Inflammatory macrophage treated with lipopolysaccharide for 4 hours (primary cell): ENCODE results near the gene LRCH3.

Source experiments
- DNase-seq: peaks from one replicate; pipeline ENCODE4 v3.0.0-alpha.2; 2020

Gene LRCH3

DNA sequence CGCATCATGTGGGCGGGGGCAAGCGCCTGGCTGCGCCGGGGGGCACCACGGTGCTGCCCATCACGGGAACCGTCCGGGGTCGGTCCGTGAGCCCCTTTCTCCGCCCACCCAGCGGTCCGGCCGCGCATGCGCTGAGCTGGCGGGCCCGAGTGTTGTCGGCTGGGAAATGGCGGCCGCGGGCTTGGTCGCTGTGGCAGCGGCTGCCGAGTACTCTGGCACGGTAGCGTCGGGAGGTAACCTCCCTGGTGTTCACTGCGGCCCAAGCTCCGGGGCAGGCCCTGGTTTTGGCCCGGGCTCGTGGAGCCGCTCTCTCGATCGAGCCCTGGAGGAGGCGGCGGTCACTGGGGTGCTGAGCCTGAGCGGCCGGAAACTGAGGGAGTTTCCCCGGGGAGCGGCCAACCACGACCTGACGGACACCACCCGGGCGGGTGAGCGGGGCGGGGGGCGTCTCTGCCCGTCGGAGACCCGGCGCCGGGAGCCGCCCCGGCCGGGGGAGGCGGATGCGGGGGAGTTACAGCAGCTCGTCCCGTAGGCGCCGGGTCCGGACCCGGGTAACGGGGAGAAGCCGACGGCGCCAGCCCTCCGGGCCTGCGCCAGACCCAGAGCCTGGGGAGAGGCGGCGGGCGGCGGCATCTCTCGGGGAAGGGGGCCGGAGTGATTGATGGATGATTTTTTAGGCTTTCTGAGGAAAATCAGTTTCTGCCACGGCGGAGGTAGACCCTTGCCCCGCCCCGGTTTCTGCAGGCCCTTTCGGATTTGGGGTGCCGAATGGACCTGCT, at the start of gene LRCH3:
LRCH3 (plus strand) TSS at position 142 of the 779 bp plus-strand sequence; CDS start at position 167, 25 bp downstream.
- DNase-seq = peak; percentile 75

DNA sequence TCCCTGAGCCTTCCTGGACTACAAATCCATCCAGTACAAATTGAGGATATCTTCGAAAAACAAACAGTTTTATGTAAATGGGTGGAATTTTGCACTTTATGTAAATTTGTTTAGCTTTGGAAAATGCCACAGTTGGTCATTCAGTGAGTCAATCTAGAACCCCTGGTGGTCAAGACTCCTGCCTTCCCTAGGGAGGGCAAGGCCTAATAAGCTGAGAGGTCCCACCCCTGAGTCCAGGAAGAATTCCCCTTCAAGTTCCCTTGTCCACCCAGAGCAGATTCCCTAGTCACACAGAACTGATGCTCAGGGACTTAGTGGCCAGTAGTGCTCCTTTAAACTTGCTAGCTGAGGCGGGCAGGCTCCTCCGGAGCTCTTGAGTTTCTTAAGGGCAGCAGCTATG, 48.3 kb upstream of the LRCH3 start:
- no peak for DNase-seq

DNA sequence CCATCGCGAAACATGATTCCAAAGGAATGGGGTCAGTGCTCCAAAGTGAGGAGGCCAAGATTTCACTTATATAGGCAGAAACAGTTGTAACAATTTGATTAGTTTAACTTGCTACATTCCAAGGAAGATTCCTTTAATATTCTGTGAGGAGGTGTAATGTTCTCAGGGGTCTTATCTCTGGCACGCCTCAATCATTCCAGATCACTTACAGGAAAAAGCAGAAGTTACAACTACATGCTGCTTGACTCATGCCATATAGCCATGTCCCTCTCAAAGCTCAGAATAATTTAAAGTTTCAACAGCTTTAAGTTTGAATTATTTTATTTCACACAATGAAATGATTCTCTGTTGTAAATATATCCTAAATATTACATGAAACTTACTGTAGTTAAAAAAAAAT, 44.8 kb upstream of the LRCH3 start:
- DNase-seq = peak; percentile 27

DNA sequence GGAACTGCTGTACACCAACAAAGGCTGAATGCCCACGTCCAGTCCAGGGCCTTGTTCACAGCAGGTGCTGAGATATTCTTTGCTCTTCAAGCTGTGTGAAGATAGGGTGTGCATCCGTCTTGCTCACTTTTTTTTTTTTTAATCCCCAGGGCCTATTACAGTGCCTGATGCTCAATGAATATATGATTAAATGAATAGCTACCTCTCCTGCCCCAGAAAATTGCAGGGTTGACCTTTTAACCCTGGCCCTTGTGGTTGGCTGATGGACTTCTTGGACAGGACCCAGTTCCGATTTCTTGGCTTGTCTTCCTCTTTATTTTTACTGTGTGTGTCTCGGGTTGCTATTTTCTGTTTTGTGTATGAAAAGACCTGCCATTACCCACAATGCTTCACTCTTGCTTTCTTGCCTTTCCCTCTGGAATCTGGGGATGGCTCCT, 44.2 kb upstream of the LRCH3 start:
- peak; percentile 84 for DNase-seq

DNA sequence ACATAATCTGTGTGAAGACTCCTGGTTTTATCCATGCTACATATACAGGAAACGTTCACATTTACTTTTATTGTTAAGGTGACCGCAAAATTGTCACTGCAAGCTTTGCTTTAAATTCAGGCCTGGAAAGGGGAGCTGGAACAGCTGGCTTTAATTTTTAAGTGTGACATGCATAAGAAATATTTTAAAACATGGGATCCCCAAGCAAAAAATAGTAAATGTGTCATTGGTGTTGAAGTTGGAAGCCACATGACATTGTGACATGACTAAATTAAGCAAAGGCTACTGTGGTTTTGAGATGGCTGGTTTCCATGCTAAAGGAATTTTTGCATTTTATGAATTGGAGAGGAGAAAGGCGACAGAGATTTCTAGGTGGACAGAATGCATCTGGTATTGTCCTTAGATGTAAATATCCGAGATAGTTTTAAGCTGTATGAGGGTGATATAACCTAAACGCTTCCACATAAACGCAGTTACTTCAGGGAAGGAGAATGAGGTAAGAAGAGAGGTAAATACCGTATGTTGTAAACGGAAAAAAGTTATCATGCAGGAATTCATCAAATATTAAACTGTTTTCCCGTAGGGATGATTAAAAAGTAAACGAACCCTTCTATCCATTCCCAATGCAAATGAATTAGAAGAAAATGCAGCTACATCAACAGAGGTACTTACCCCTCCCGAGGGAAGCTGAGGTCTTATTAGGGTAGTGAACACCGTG, 42.3 kb upstream of the LRCH3 start:
- peak; percentile 65 for DNase-seq

DNA sequence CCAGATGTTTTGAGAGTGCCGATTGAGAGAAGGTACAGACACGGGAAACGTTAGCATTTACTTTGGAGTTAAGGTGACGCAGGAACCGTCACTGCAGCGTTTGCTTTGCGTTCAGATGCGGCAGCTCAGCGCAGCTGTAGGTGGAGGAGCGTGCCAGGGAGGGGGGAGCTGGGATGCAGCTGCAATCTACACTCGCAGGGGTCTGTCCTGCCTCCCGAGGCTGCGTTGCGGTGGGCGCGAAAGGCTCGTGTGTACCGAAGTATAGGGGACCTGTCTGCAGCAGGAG, 41.8 kb upstream of the LRCH3 start:
- peak; percentile 30 for DNase-seq

DNA sequence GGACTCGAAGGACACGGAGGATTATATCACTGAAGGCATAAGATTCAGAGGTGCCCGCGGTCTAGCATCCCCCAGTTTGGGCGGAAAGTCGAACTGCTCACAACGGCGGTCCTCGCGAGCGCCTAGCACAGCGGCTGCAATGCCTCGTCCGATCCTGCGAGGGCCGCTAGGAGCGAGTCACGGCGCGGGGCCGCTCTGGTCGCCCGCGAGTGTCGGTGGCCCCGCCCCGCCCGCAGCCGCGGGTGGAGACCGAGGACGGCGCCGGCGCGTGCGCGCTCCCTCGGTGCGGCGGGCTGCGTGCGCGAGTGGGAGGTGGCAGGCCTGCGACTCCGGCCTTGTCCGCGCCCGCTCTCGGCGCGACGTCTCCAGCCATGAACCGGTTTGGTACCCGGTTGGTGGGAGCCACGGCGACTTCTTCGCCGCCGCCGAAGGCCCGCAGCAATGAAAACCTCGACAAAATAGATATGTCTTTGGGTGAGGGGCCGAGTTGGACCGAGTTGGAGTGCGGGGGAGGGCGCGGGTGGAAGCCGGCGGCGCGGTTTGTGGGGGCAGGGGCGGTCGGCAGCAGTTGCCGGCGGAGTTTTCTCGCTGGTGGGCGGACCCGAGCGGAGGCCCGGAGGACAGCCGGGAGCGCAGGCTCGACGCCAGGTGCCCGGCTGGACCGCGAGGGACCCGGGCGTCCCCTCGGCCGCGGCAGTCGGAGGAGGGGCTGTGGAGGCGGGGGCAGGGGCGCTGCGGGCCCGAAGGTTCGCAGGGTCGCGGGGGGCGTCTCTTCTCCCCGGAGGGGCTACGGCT, 41.3 kb upstream of the LRCH3 start, which contains the start of gene FYTTD1:
FYTTD1 (plus strand) TSS at position 283 of the 795 bp plus-strand sequence; CDS start at position 372, 89 bp downstream.
- peak; percentile 95 for DNase-seq

DNA sequence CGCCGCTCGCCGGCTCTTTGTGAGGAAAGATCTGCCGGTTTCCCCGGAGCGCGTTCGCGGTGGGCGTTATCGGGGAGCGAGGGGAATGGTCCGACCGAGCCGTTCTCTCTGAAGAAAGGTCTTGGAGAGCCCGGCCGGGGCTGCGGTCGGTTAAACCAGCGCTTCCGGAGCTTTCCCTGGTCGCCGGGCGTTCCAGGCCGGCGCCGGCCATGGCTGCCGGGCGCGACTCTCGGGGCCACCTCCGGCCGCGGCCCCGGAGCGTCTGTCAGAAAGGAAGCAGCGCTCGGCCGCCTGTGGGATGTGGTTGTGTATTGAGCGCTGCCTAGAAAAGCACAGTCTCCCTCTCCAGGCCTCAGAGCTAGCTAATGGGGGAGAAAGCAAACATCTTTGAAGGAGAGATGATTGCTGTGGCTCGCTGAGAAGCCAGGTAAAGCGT, 40.6 kb upstream of the LRCH3 start:
- DNase-seq = peak; percentile 78

DNA sequence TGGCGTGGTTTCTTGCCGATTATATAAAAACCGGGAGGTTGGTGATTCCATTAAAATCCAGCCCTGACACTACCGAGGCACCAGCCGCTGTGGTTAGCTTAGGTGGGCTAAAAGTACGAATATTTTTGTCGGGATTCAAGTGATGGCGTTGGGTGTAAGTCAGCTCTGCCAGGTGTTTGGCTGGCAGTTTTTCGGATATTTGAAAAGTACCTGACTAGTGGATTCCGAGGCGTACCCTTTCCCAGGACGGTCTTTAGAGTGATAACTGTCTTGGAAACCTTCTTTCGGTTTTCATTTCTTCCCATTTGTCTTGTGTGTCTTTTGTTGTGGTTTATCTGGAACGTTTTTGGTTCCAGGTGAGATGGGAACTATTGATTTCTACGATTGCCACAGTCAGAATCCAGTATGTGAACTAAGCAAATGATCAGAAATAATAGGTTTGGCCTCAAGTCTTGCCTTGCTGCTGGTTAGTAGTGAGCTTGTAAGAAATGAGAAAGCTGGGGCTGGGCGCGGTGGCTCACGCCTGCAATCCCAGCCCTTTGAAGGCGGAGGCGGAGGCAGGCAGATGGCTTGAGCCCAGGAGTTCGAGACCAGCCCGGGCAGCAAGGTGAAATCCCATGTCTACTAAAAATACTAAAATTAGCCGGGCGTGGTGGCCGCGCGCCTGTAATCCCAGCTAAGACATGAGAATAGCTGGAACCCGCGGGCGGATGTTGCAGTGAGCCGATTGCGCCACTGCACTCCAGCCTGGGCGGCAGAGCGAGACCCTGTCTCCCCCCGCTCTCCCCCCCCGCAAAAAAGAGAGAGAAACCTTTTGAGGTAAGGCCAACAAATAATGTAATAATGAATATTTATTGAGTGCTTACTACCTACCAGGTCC, 40.0 kb upstream of the LRCH3 start:
- peak; percentile 46 for DNase-seq

DNA sequence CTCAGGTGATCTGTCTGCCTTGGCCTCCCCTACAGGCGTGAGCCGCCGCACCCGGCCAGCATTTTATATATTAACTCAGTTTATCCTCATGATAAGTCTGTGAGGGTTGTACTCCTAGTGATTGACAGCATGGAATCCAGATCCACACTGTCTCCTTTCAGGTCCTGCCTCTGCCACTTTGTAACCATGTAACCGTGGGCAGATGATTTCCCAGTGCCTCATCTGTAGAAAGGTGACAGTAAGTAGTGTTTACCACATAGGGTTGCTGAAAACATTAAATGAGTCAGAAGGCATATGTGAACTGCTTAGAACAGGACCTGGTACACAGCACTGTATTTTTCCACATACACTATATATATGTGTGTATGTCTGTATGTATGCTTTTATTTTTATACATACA, 38.9 kb upstream of the LRCH3 start:
- DNase-seq = peak; percentile 16

DNA sequence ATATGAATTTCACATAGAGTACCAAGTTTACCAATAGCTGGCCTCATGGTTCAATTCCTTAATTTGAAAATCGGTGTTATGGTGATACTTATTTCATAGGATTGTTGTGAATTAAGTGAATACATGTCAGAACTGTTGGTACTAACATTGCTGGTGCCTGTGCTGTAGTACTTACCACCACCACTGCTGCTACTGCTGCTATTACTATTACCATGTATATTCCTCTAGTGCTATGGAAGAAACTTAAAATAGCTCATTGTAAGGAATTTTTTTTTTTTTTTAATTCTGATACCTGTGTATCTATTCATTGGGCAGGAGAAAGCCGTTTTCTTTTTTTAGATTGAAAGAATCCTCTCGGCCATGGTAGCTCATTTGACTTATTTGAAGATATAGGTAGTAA, 37.8 kb upstream of the LRCH3 start:
- peak; percentile 19 for DNase-seq

DNA sequence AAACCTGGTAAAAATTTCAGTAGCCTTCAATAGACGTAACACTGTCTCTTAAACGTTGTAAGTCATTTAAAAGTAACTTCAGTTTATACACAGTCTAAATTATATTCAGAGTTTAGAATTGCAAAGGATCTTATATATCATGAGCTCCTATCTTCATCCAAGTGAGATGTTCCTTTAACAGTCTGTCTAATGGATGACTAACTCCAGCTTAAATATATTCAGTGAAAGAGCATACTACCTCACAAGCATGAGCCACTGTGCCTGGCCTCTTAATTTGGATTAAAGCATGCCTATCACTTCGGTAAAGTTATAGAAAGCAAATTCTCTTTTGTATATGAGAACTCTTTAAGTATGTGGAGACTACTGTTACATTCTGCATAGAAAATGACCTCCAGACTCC, 34.4 kb upstream of the LRCH3 start:
- DNase-seq = no peak

DNA sequence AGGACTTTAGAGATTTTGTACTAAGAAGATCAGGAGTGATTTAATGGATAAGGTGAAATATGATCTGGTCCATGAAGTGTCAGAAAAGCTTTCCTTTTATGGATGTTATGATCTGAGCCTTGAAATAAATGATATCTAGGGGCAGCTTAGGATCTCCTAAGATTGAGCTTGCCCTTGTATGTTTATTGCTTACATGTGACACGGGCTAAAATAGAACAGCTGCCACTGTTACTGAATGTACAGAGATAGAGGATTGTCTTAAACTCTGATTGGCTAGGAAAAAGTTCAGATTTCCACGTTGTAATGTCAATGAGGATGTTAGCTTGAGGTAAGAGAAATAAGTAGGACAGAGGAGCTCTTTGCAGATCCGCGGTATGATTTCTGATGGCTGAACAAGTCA, 32.5 kb upstream of the LRCH3 start:
- no peak for DNase-seq

DNA sequence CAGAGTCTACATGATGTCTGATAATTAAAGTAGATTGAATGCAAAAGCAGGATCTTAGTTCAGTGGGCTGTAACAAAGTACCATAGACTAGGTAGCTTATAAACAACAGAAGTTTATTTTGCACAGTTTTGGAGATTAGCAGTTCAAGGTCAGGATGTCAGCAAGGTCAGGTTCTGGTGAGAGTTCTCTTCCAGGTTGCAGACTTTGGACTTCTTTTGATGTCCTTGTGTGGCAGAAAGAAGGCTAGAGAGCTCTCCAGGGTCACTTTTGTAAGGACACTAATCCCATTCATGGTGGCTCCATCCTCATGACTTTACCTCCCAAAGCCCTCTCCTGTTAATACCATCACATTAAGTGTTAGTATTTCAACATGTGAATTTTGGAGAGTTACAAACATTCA, 29.3 kb upstream of the LRCH3 start:
- no peak for DNase-seq

DNA sequence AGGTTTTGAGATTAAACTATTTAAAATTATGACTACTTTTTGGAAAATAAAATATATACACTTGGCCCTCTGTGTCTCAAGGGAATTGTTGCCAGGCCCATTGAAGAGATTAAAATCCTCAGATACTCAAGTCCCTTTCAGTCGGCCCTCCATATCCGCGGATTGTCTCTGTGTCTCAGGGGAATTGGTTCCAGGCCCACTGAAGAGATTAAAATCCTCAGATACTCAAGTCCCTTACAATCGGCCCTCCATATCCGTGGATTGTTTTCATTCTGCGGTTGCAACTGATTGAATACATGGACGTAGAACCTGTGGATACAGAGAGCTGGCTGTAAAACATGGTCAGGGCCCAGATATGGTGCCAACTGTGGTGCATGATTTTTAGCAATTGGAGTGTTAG, 15.7 kb upstream of the LRCH3 start:
- DNase-seq = no peak

DNA sequence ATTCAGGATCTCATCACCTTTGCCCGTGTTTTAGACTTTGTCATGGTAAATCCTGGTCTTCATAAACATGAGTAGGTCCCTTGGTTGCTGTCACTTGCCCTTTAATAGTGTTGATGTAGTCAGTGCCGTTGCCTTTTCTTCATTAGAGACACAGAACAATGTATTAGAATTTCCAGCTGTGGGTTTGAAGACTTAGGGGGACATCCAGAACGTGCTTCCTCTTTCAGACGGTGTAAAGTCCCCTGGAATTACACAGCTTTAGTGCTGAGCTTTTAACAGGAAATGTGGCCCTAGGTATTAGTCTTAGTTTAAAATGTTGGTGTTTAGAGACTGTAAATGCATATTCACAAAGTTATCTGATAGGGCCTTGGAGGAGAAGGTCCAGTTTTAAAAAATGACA, 8.8 kb upstream of the LRCH3 start:
- peak; percentile 33 for DNase-seq

DNA sequence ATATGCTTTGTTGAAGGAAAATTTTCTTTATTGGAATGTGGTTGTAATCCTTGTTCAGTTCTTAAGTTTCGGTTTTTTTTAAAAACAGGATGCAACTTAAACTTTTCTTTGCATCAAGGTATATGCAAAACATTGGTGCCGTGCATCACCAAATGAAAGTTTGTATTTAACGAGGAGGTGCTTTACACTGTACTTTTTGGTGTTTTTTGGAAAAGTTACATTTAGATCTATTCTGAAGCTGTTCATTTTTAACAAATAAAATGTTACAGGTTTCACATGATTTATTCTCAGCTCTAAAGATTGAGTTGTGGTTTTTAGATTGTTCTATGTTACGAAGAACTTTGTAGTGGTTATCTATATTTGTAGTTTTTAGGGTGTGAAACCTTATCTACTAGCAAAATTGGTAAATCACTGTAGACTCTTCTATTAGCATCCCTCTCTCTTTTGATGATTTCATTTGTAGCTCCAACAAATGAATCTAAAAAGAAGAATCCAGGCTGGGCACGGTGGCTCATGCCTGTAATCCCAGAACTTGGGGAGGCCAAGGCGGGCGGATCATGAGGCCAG, 7.0 kb upstream of the LRCH3 start:
- DNase-seq = no peak

DNA sequence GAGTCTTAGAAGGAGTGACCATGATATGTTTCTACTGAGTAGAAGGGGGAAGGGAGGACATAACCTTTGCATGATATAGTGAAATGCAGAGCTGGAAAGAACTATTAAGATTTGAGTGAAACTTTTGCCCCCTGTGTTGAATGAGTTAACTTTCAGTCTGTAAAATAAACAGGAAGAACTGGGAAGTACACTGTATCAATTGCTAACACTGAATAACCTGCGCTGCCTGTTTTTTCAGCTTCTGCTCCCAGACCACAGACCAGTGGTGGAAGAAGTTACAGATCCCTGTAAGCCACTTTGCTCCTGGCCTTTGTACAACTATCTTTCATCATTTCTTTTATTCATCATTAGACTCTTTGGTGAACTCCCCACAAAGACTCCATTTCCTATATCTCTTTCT, 3.6 kb upstream of the LRCH3 start:
- no peak for DNase-seq

DNA sequence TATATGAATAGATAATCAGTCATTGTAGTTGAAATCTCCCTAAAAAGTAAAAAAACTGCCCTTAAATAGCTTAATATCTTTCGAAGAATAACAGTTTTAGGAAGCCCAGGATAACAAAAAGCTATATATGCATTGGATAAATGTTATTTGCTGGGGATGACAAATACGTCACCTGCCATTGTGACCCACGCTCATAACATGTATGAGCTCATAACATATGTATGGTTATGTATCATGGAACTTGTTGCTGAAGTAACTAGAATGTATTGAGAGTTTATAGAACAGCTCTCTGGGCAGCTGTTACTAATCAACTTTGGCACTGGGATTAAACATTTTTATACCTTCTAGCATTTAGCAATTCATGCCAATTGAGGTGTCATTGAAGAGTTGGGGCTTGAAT, 1.7 kb upstream of the LRCH3 start:
- DNase-seq = no peak

DNA sequence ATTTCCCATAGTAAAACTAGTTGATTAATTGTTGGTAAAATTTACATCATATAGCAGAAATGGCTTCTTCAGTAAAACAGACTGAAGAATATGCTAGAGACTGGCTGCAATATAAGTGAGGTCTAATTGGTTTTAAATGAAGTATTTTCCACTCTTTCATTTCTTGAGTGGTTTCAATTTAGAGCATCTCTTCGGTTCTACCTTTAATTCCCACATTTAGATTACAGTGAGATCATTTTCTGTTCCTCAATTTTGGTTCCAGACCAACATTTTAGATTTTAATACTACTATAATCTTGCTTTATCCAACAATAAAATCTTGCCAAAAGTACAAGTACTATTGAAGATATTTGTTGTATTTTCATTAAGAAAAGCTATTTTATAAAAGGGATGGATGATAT, 1.0 kb upstream of the LRCH3 start:
- DNase-seq = no peak

DNA sequence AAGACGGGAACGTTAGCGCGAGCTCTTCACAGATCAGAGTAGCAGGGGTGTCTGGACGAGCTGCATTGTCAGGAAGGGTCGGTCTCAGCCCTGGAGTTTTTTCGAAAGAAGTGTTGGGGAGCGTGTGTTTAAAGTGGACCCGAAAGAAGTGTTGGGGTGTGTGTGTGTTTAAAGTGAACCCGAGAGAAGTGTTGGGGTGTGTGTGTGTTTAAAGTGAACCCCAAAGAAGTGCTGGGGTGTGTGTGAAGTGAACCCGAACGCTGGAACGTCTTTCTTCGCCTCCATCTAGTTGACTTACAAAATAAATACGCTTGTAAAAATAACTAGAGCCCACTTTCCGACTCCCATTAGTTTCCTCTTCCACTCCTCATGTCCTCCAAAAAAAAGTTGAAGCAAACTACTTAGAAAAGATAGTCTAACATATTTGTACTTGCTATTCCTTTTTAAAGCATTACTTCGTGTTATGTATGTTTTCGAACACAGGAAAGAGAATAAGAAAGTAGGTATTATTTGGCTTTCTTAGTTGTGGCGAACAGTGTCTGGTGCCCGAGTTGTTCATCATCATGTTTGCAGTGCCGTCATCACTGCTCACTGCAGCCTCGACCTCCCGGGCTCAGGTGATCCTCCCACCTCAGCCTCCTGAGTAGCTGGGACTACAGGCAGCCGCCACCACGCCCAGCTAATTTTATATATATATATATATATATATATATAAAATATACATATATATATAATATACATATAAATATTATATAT, 1.0 kb downstream of the LRCH3 start:
- DNase-seq = no peak
